B cell (primary cell): Measurements from ENCODE around the gene WBP2.
"Not testable (repeated sequence)": the region's sequence is repeated elsewhere in the genome, so short reads cannot be mapped to it uniquely, and the experiment has no call there.

Experiments used
- CTCF ChIP-seq: fragments of 200-600 bp; IDR thresholded peaks from one replicate; pipeline ENCODE4 v1.8.0; 2022; ENCODE audit warnings: antibody characterized with exemption, mild to moderate bottlenecking
- EZH2 ChIP-seq: IDR thresholded peaks from 2 replicates; pipeline ENCODE4 v1.6.1; 2012; ENCODE audit warnings: borderline replicate concordance, low read depth, mild to moderate bottlenecking, moderate library complexity, low read length; ENCODE audit not compliant: insufficient read depth, poor library complexity, severe bottlenecking

- TF ChIP-seq CTCF, EZH2: not testable (repeated sequence)
Measured at GRCh38 chr17:75868730-75869281, 13.7 kb upstream of the WBP2 start.
